H9 (cell line): ENCODE measurements around the gene CREB5. TPM values are rescaled to one million over a fixed set of nuclear protein-coding genes. Genes with fewer than 3 reads are reported as not detected.

Experiments used
- DNase-seq: peaks from one replicate; pipeline ENCODE4 v3.0.0-alpha.2; 2017
- H2AFZ ChIP-seq: one replicate; pipeline ENCODE4 v1.6.1; 2013; ENCODE audit warnings: mild to moderate bottlenecking, low read length, control low read depth, moderate library complexity
- H2AK5ac ChIP-seq: 2 replicates; pipeline ENCODE4 v1.6.1; 2013; ENCODE audit warnings: low read length, control low read depth, mixed read lengths; ENCODE audit not compliant: insufficient read length
- H2BK120ac ChIP-seq: one replicate; pipeline ENCODE4 v1.6.1; 2013; ENCODE audit warnings: low read depth, mild to moderate bottlenecking, low read length, control low read depth, inconsistent platforms; ENCODE audit not compliant: poor library complexity, severe bottlenecking
- H2BK12ac ChIP-seq: 2 replicates; pipeline ENCODE4 v1.6.1; 2013; ENCODE audit warnings: low read length, control low read depth, mixed read lengths, low read depth; ENCODE audit not compliant: insufficient read length
- H2BK15ac ChIP-seq: 2 replicates; pipeline ENCODE4 v1.6.1; 2013; ENCODE audit warnings: low read depth, low read length, control low read depth
- H2BK20ac ChIP-seq: one replicate; pipeline ENCODE4 v1.6.1; 2013; ENCODE audit warnings: low read depth, mild to moderate bottlenecking, low read length, control low read depth, inconsistent platforms; ENCODE audit not compliant: poor library complexity, severe bottlenecking
- H2BK5ac ChIP-seq: 2 replicates; pipeline ENCODE4 v1.6.1; 2013; ENCODE audit warnings: low read length, control low read depth, mixed read lengths; ENCODE audit not compliant: insufficient read length
- H3K14ac ChIP-seq: 2 replicates; pipeline ENCODE4 v1.6.1; 2013; ENCODE audit warnings: low read length, control low read depth; ENCODE audit not compliant: insufficient read depth
- H3K18ac ChIP-seq: 2 replicates; pipeline ENCODE4 v1.6.1; 2013; ENCODE audit warnings: low read depth, mild to moderate bottlenecking, mixed read lengths, low read length, control low read depth; ENCODE audit not compliant: insufficient read length
- H3K23ac ChIP-seq: 2 replicates; pipeline ENCODE4 v1.6.1; 2013; ENCODE audit warnings: low read length, control low read depth, mixed read lengths, low read depth; ENCODE audit not compliant: insufficient read length
- H3K23me2 ChIP-seq: 2 replicates; pipeline ENCODE4 v1.6.1; 2013; ENCODE audit warnings: low read depth, mild to moderate bottlenecking, mixed read lengths, low read length, control low read depth; ENCODE audit not compliant: insufficient read length, poor library complexity, severe bottlenecking
- H3K27ac ChIP-seq: 2 replicates; pipeline ENCODE4 v1.5.1; 2013; ENCODE audit warnings: low read length, control low read depth, mixed read lengths, low read depth; ENCODE audit not compliant: insufficient read length
- H3K27me3 ChIP-seq: 2 replicates; pipeline ENCODE4 v1.6.1; 2013; ENCODE audit warnings: low read length, control low read depth, inconsistent platforms; ENCODE audit not compliant: insufficient read depth
- H3K4ac ChIP-seq: 2 replicates; pipeline ENCODE4 v1.6.1; 2013; ENCODE audit warnings: low read depth, mild to moderate bottlenecking, control low read depth, inconsistent platforms, low read length, moderate library complexity
- H3K4me1 ChIP-seq: 2 replicates; pipeline ENCODE4 v1.6.1; 2013; ENCODE audit warnings: low read length, control low read depth, inconsistent platforms; ENCODE audit not compliant: insufficient read depth
- H3K4me2 ChIP-seq: 2 replicates; pipeline ENCODE4 v1.6.1; 2013; ENCODE audit warnings: low read length, control low read depth, mixed read lengths; ENCODE audit not compliant: insufficient read length, insufficient read depth
- H3K56ac ChIP-seq: 2 replicates; pipeline ENCODE4 v1.6.1; 2013; ENCODE audit warnings: low read depth, mild to moderate bottlenecking, mixed read lengths, low read length, control low read depth; ENCODE audit not compliant: insufficient read length
- H3K79me1 ChIP-seq: 2 replicates; pipeline ENCODE4 v1.6.1; 2013; ENCODE audit warnings: low read depth, mild to moderate bottlenecking, moderate library complexity, low read length, control low read depth, inconsistent platforms; ENCODE audit not compliant: insufficient read depth, poor library complexity, severe bottlenecking
- H3K79me2 ChIP-seq: 2 replicates; pipeline ENCODE4 v1.6.1; 2013; ENCODE audit warnings: low read length, control low read depth, inconsistent platforms; ENCODE audit not compliant: insufficient read depth
- H3K9ac ChIP-seq: 2 replicates; pipeline ENCODE4 v1.6.1; 2013; ENCODE audit warnings: low read length, control low read depth, mixed read lengths; ENCODE audit not compliant: insufficient read length; ENCODE audit errors: extremely low read depth
- H3K9me3 ChIP-seq: one replicate; pipeline ENCODE4 v1.6.1; 2013; ENCODE audit warnings: low read depth, low read length, inconsistent platforms; ENCODE audit not compliant: control insufficient read depth
- H3T11ph ChIP-seq: one replicate; pipeline ENCODE4 v1.6.1; 2013; ENCODE audit warnings: mild to moderate bottlenecking, low read length, control low read depth, inconsistent platforms
- H4K20me1 ChIP-seq: one replicate; pipeline ENCODE4 v1.6.1; 2013; ENCODE audit not compliant: control insufficient read depth, insufficient read length, insufficient read depth
- H4K5ac ChIP-seq: 2 replicates; pipeline ENCODE4 v1.6.1; 2013; ENCODE audit warnings: low read depth, mild to moderate bottlenecking, mixed read lengths, low read length, control low read depth; ENCODE audit not compliant: insufficient read length
- H4K8ac ChIP-seq: replicated peaks from 2 replicates; pipeline ENCODE4 v1.6.1; 2013; ENCODE audit warnings: low read length, control low read depth, mixed read lengths, low read depth; ENCODE audit not compliant: insufficient read length
- H4K91ac ChIP-seq: 2 replicates; pipeline ENCODE4 v1.6.1; 2013; ENCODE audit warnings: low read depth, mild to moderate bottlenecking, moderate library complexity, mixed read lengths, low read length, control low read depth; ENCODE audit not compliant: insufficient read length
- H3K27ac Mint-ChIP-seq, 3 experiments: 2 replicates in 2 of 3; 3 replicates in 1 of 3; pipeline ENCODE4 v1.8.0; 2020 to 2021; ENCODE audit warnings: mixed read lengths in 3 of 3, mild to moderate bottlenecking in 1 of 3, moderate library complexity in 1 of 3
- H3K27me3 Mint-ChIP-seq: 2 replicates; pipeline ENCODE4 v1.8.0; 2021; ENCODE audit warnings: low read depth, mild to moderate bottlenecking, moderate library complexity, mixed read lengths
- H3K36me3 Mint-ChIP-seq, 3 experiments: 2 replicates in 2 of 3; 3 replicates in 1 of 3; pipeline ENCODE4 v1.8.0; 2020 to 2021; ENCODE audit warnings: low read depth in 3 of 3, mixed read lengths in 3 of 3; ENCODE audit not compliant: insufficient read depth in 1 of 3
- H3K4me1 Mint-ChIP-seq, 2 experiments: 2 replicates each; pipeline ENCODE4 v1.8.0; 2020; ENCODE audit warnings: mixed read lengths in 2 of 2
- H3K4me3 Mint-ChIP-seq, 2 experiments: 2 replicates in 1 of 2; 3 replicates in 1 of 2; pipeline ENCODE4 v1.8.0; 2020 to 2021; ENCODE audit warnings: mild to moderate bottlenecking in 2 of 2, mixed read lengths in 2 of 2, moderate library complexity in 1 of 2
- H3K9me3 Mint-ChIP-seq, 2 experiments: 2 replicates in 1 of 2; 3 replicates in 1 of 2; pipeline ENCODE4 v1.8.0; 2020; ENCODE audit warnings: mild to moderate bottlenecking in 2 of 2, mixed read lengths in 2 of 2, moderate library complexity in 1 of 2
- CTCF ChIP-seq: fragments of 200-600 bp; sonication (generic); conservative IDR thresholded peaks from 3 replicates; pipeline ENCODE4 v1.8.0; 2021; ENCODE audit warnings: antibody characterized with exemption, mild to moderate bottlenecking
- WGBS: extraction: QIAGEN DNeasy Blood & Tissue Kit; methylation state at CpG from one replicate; pipeline ENCODE4 v1.1.7; 2013; ENCODE audit warnings: missing lambda C conversion rate, low lambda C conversion rate, mixed read lengths; ENCODE audit not compliant: insufficient read length; ENCODE audit errors: extremely low coverage; 5-methylcytosine and 5-hydroxymethylcytosine counted together
- total RNA-seq: library from RNA; stranded (reverse); gene quantifications from 2 replicates; pipeline ENCODE4 v1.2.1, GENCODE V29; 2021

CREB5 gene
- total RNA-seq, 1 experiment from 2014 or later: 4.0 TPM

- H2BK15ac ChIP-seq: no peak overlapping the region
- no peak overlapping the region for H2AK5ac ChIP-seq
- H3K79me2 ChIP-seq: no peaks in the 10 kb centered on the region
- H3K9me3 ChIP-seq: no peaks in the 10 kb centered on the region
- no peak overlapping the region for H4K8ac ChIP-seq
- no peak overlapping the region for H3K4ac ChIP-seq
- H4K91ac ChIP-seq: no peak overlapping the region
- no peaks in the 10 kb centered on the region for H3K27me3 ChIP-seq
- H3K23me2 ChIP-seq: no peaks in the 10 kb centered on the region
- no peak overlapping the region for H2BK120ac ChIP-seq
- no peaks in the 10 kb centered on the region; a peak in 1 of 7 replicates for H3K36me3 Mint-ChIP-seq
- no peaks in the 10 kb centered on the region for H3K79me1 ChIP-seq
- no peaks in the 10 kb centered on the region for H4K20me1 ChIP-seq
- no peak overlapping the region for H3K23ac ChIP-seq
- no peak for TF ChIP-seq CTCF
- DNase-seq: no peak
- H3K14ac ChIP-seq: no peak overlapping the region
- H2BK12ac ChIP-seq: no peak overlapping the region
- no CpG with 5 or more reads among the region's 3 CpGs for WGBS
- H3K4me3 Mint-ChIP-seq: no peak overlapping the region
- no peak overlapping the region for H4K5ac ChIP-seq
- no peaks in the 10 kb centered on the region for H3K27me3 Mint-ChIP-seq
- H3K4me1 ChIP-seq: no peaks in the 10 kb centered on the region
- no peak overlapping the region for H3T11ph ChIP-seq
- no peak overlapping the region for H3K9ac ChIP-seq
- H3K27ac ChIP-seq: no peak overlapping the region
- H3K4me1 Mint-ChIP-seq: peaks cover 0 to 3% of the 10 kb centered on the region in 2 experiments; a peak in 2 of 4 replicates
- H3K4me2 ChIP-seq: no peak overlapping the region
- H2AFZ ChIP-seq: no peak overlapping the region
- H3K18ac ChIP-seq: no peak overlapping the region
- no peaks in the 10 kb centered on the region for H3K9me3 Mint-ChIP-seq
- H3K27ac Mint-ChIP-seq: no peak overlapping the region
- no peak overlapping the region for H2BK5ac ChIP-seq
- no peak overlapping the region for H2BK20ac ChIP-seq
- H3K56ac ChIP-seq: no peak overlapping the region
Observed at GRCh38 chr7:28381466-28381865, 30.9 kb upstream of the CREB5 start.
